H9 (cell line): ENCODE results near the gene LGALS12. TPM values are rescaled to one million over a fixed set of nuclear protein-coding genes. Genes with fewer than 3 reads are reported as not detected.

ENCODE experiments used
- DNase-seq: peaks from one replicate; pipeline ENCODE4 v3.0.0-alpha.2; 2017
- H2AFZ ChIP-seq: one replicate; pipeline ENCODE4 v1.6.1; 2013; ENCODE audit warnings: mild to moderate bottlenecking, low read length, control low read depth, moderate library complexity
- H2AK5ac ChIP-seq: 2 replicates; pipeline ENCODE4 v1.6.1; 2013; ENCODE audit warnings: low read length, control low read depth, mixed read lengths; ENCODE audit not compliant: insufficient read length
- H2BK120ac ChIP-seq: one replicate; pipeline ENCODE4 v1.6.1; 2013; ENCODE audit warnings: low read depth, mild to moderate bottlenecking, low read length, control low read depth, inconsistent platforms; ENCODE audit not compliant: poor library complexity, severe bottlenecking
- H2BK12ac ChIP-seq: 2 replicates; pipeline ENCODE4 v1.6.1; 2013; ENCODE audit warnings: low read length, control low read depth, mixed read lengths, low read depth; ENCODE audit not compliant: insufficient read length
- H2BK15ac ChIP-seq: 2 replicates; pipeline ENCODE4 v1.6.1; 2013; ENCODE audit warnings: low read depth, low read length, control low read depth
- H2BK20ac ChIP-seq: one replicate; pipeline ENCODE4 v1.6.1; 2013; ENCODE audit warnings: low read depth, mild to moderate bottlenecking, low read length, control low read depth, inconsistent platforms; ENCODE audit not compliant: poor library complexity, severe bottlenecking
- H2BK5ac ChIP-seq: 2 replicates; pipeline ENCODE4 v1.6.1; 2013; ENCODE audit warnings: low read length, control low read depth, mixed read lengths; ENCODE audit not compliant: insufficient read length
- H3K14ac ChIP-seq: 2 replicates; pipeline ENCODE4 v1.6.1; 2013; ENCODE audit warnings: low read length, control low read depth; ENCODE audit not compliant: insufficient read depth
- H3K18ac ChIP-seq: 2 replicates; pipeline ENCODE4 v1.6.1; 2013; ENCODE audit warnings: low read depth, mild to moderate bottlenecking, mixed read lengths, low read length, control low read depth; ENCODE audit not compliant: insufficient read length
- H3K23ac ChIP-seq: 2 replicates; pipeline ENCODE4 v1.6.1; 2013; ENCODE audit warnings: low read length, control low read depth, mixed read lengths, low read depth; ENCODE audit not compliant: insufficient read length
- H3K23me2 ChIP-seq: 2 replicates; pipeline ENCODE4 v1.6.1; 2013; ENCODE audit warnings: low read depth, mild to moderate bottlenecking, mixed read lengths, low read length, control low read depth; ENCODE audit not compliant: insufficient read length, poor library complexity, severe bottlenecking
- H3K27ac ChIP-seq: 2 replicates; pipeline ENCODE4 v1.5.1; 2013; ENCODE audit warnings: low read length, control low read depth, mixed read lengths, low read depth; ENCODE audit not compliant: insufficient read length
- H3K27me3 ChIP-seq: 2 replicates; pipeline ENCODE4 v1.6.1; 2013; ENCODE audit warnings: low read length, control low read depth, inconsistent platforms; ENCODE audit not compliant: insufficient read depth
- H3K4ac ChIP-seq: 2 replicates; pipeline ENCODE4 v1.6.1; 2013; ENCODE audit warnings: low read depth, mild to moderate bottlenecking, control low read depth, inconsistent platforms, low read length, moderate library complexity
- H3K4me1 ChIP-seq: 2 replicates; pipeline ENCODE4 v1.6.1; 2013; ENCODE audit warnings: low read length, control low read depth, inconsistent platforms; ENCODE audit not compliant: insufficient read depth
- H3K4me2 ChIP-seq: 2 replicates; pipeline ENCODE4 v1.6.1; 2013; ENCODE audit warnings: low read length, control low read depth, mixed read lengths; ENCODE audit not compliant: insufficient read length, insufficient read depth
- H3K56ac ChIP-seq: 2 replicates; pipeline ENCODE4 v1.6.1; 2013; ENCODE audit warnings: low read depth, mild to moderate bottlenecking, mixed read lengths, low read length, control low read depth; ENCODE audit not compliant: insufficient read length
- H3K79me1 ChIP-seq: 2 replicates; pipeline ENCODE4 v1.6.1; 2013; ENCODE audit warnings: low read depth, mild to moderate bottlenecking, moderate library complexity, low read length, control low read depth, inconsistent platforms; ENCODE audit not compliant: insufficient read depth, poor library complexity, severe bottlenecking
- H3K79me2 ChIP-seq: 2 replicates; pipeline ENCODE4 v1.6.1; 2013; ENCODE audit warnings: low read length, control low read depth, inconsistent platforms; ENCODE audit not compliant: insufficient read depth
- H3K9ac ChIP-seq: 2 replicates; pipeline ENCODE4 v1.6.1; 2013; ENCODE audit warnings: low read length, control low read depth, mixed read lengths; ENCODE audit not compliant: insufficient read length; ENCODE audit errors: extremely low read depth
- H3K9me3 ChIP-seq: one replicate; pipeline ENCODE4 v1.6.1; 2013; ENCODE audit warnings: low read depth, low read length, inconsistent platforms; ENCODE audit not compliant: control insufficient read depth
- H3T11ph ChIP-seq: one replicate; pipeline ENCODE4 v1.6.1; 2013; ENCODE audit warnings: mild to moderate bottlenecking, low read length, control low read depth, inconsistent platforms
- H4K20me1 ChIP-seq: one replicate; pipeline ENCODE4 v1.6.1; 2013; ENCODE audit not compliant: control insufficient read depth, insufficient read length, insufficient read depth
- H4K5ac ChIP-seq: 2 replicates; pipeline ENCODE4 v1.6.1; 2013; ENCODE audit warnings: low read depth, mild to moderate bottlenecking, mixed read lengths, low read length, control low read depth; ENCODE audit not compliant: insufficient read length
- H4K8ac ChIP-seq: replicated peaks from 2 replicates; pipeline ENCODE4 v1.6.1; 2013; ENCODE audit warnings: low read length, control low read depth, mixed read lengths, low read depth; ENCODE audit not compliant: insufficient read length
- H4K91ac ChIP-seq: 2 replicates; pipeline ENCODE4 v1.6.1; 2013; ENCODE audit warnings: low read depth, mild to moderate bottlenecking, moderate library complexity, mixed read lengths, low read length, control low read depth; ENCODE audit not compliant: insufficient read length
- H3K27ac Mint-ChIP-seq, 3 experiments: 2 replicates in 2 of 3; 3 replicates in 1 of 3; pipeline ENCODE4 v1.8.0; 2020 to 2021; ENCODE audit warnings: mixed read lengths in 3 of 3, mild to moderate bottlenecking in 1 of 3, moderate library complexity in 1 of 3
- H3K27me3 Mint-ChIP-seq: 2 replicates; pipeline ENCODE4 v1.8.0; 2021; ENCODE audit warnings: low read depth, mild to moderate bottlenecking, moderate library complexity, mixed read lengths
- H3K36me3 Mint-ChIP-seq, 3 experiments: 2 replicates in 2 of 3; 3 replicates in 1 of 3; pipeline ENCODE4 v1.8.0; 2020 to 2021; ENCODE audit warnings: low read depth in 3 of 3, mixed read lengths in 3 of 3; ENCODE audit not compliant: insufficient read depth in 1 of 3
- H3K4me1 Mint-ChIP-seq, 2 experiments: 2 replicates each; pipeline ENCODE4 v1.8.0; 2020; ENCODE audit warnings: mixed read lengths in 2 of 2
- H3K4me3 Mint-ChIP-seq, 2 experiments: 2 replicates in 1 of 2; 3 replicates in 1 of 2; pipeline ENCODE4 v1.8.0; 2020 to 2021; ENCODE audit warnings: mild to moderate bottlenecking in 2 of 2, mixed read lengths in 2 of 2, moderate library complexity in 1 of 2
- H3K9me3 Mint-ChIP-seq, 2 experiments: 2 replicates in 1 of 2; 3 replicates in 1 of 2; pipeline ENCODE4 v1.8.0; 2020; ENCODE audit warnings: mild to moderate bottlenecking in 2 of 2, mixed read lengths in 2 of 2, moderate library complexity in 1 of 2
- CTCF ChIP-seq: fragments of 200-600 bp; sonication (generic); conservative IDR thresholded peaks from 3 replicates; pipeline ENCODE4 v1.8.0; 2021; ENCODE audit warnings: antibody characterized with exemption, mild to moderate bottlenecking
- total RNA-seq: library from RNA; stranded (reverse); gene quantifications from 2 replicates; pipeline ENCODE4 v1.2.1, GENCODE V29; 2021

Gene LGALS12
- total RNA-seq, 1 experiment from 2014 or later: 1.9 TPM

- Histone ChIP-seq H3K27me3 (no peaks in the 10 kb centered on the region), H3K23me2 (no peaks in the 10 kb centered on the region), H3K56ac (no peak overlapping the region), H2BK5ac (no peak overlapping the region), H4K5ac (no peak overlapping the region), H3K9ac (no peak overlapping the region), H3K14ac (no peak overlapping the region), H4K8ac (no peak overlapping the region), H3K27ac (no peak overlapping the region), H2BK12ac (no peak overlapping the region), H3K9me3 (peaks cover 5% of the 10 kb centered on the region), H3K23ac (no peak overlapping the region), H3K4me1 (peaks cover 3% of the 10 kb centered on the region; the same call in 1 of the 2 replicates), H3T11ph (no peak overlapping the region), H3K18ac (no peak overlapping the region), H2BK20ac (no peak overlapping the region), H2BK120ac (no peak overlapping the region), H2AK5ac (no peak overlapping the region), H2AFZ (no peak overlapping the region), H3K79me2 (no peaks in the 10 kb centered on the region), H3K4me2 (no peak overlapping the region), H3K4ac (no peak overlapping the region), H2BK15ac (no peak overlapping the region), H3K79me1 (no peaks in the 10 kb centered on the region), H4K20me1 (no peaks in the 10 kb centered on the region), H4K91ac (no peak overlapping the region)
- no peak overlapping the region for H3K4me3 Mint-ChIP-seq
- H3K27ac Mint-ChIP-seq: no peak overlapping the region
- no peak for TF ChIP-seq CTCF
- no peak for DNase-seq
- peaks cover 19 to 21% of the 10 kb centered on the region in 2 experiments for H3K9me3 Mint-ChIP-seq
- peaks cover 0 to 11% of the 10 kb centered on the region in 2 experiments; a peak in 2 of 4 replicates for H3K4me1 Mint-ChIP-seq
- H3K36me3 Mint-ChIP-seq: peaks cover 0 to 21% (median 20%) of the 10 kb centered on the region in 3 experiments; a peak in 6 of 7 replicates
- H3K27me3 Mint-ChIP-seq: no peaks in the 10 kb centered on the region
These were observed 29.3 kb upstream of the LGALS12 start for GRCh38 chr11:63476618-63477017.
